CD14-positive monocyte (primary cell): Measurements from ENCODE around the gene SLC38A8. TPM values are rescaled to one million over a fixed set of nuclear protein-coding genes. Genes with fewer than 3 reads are reported as not detected.

Source experiments
- DNase-seq, 3 donors: peaks; one replicate each; pipeline ENCODE4 v3.0.0-alpha.2; 2011 to 2022
- H2AFZ ChIP-seq: 2 replicates; pipeline ENCODE4 v1.6.0; 2012; ENCODE audit warnings: mild to moderate bottlenecking, low read depth, low read length, inconsistent platforms; ENCODE audit not compliant: insufficient read depth, poor library complexity, severe bottlenecking
- H3K27ac ChIP-seq, 2 donors: 1 replicate in 1 of 2; 2 replicates in 1 of 2; pipeline ENCODE4 v1.5.1; 2012 to 2013; ENCODE audit warnings: low read length in 2 of 2, control low read depth in 1 of 2, inconsistent platforms in 1 of 2, low read depth in 1 of 2, mild to moderate bottlenecking in 1 of 2
- H3K27me3 ChIP-seq, 2 donors: one replicate each; pipeline versions ENCODE4 v1.6.0 to v1.6.1; 2011 to 2013; ENCODE audit warnings: low read length in 2 of 2; ENCODE audit not compliant: control insufficient read depth in 2 of 2, insufficient read depth in 2 of 2
- H3K36me3 ChIP-seq, 2 donors: replicated peaks in 1 of 2; 1 replicate in 1 of 2; 2 replicates in 1 of 2; pipeline versions ENCODE4 v1.5.1 to v1.6.1; 2012 to 2013; ENCODE audit warnings: low read length in 2 of 2, control low read depth in 1 of 2, inconsistent platforms in 1 of 2, mild to moderate bottlenecking in 1 of 2; ENCODE audit not compliant: insufficient read depth in 2 of 2, control insufficient read depth in 1 of 2
- H3K4me1 ChIP-seq, 2 donors: 1 replicate in 1 of 2; 2 replicates in 1 of 2; pipeline versions ENCODE4 v1.5.1 to v1.6.1; 2012 to 2013; ENCODE audit warnings: low read length in 2 of 2, control low read depth in 1 of 2, inconsistent platforms in 1 of 2, mild to moderate bottlenecking in 1 of 2, moderate library complexity in 1 of 2; ENCODE audit not compliant: insufficient read depth in 2 of 2, control insufficient read depth in 1 of 2
- H3K4me2 ChIP-seq: replicated peaks from 2 replicates; pipeline ENCODE3; 2012; ENCODE audit warnings: low read length, moderate library complexity, mild to moderate bottlenecking; ENCODE audit not compliant: poor library complexity, severe bottlenecking; ENCODE audit errors: extremely low read depth
- H3K4me3 ChIP-seq, 3 experiments: fragments of 200-600 bp in 1 of 3; sonication (generic) in 1 of 3; replicated peaks in 1 of 3; 1 replicate in 2 of 3; 2 replicates in 1 of 3; pipeline ENCODE4 v1.5.1; 2011 to 2013; ENCODE audit warnings: low read length in 3 of 3, mild to moderate bottlenecking in 3 of 3, control low read depth in 2 of 3, low read depth in 2 of 3, inconsistent platforms in 1 of 3, moderate library complexity in 1 of 3
- H3K79me2 ChIP-seq: 2 replicates; pipeline ENCODE4 v1.6.0; 2012; ENCODE audit warnings: mild to moderate bottlenecking, control low read depth, inconsistent platforms, low read length, moderate library complexity; ENCODE audit not compliant: insufficient read depth
- H3K9ac ChIP-seq: 2 replicates; pipeline ENCODE4 v1.6.0; 2017; ENCODE audit warnings: low read length, mild to moderate bottlenecking; ENCODE audit not compliant: insufficient read depth, poor library complexity, severe bottlenecking
- H3K9me3 ChIP-seq, 2 donors: replicated peaks in 1 of 2; 1 replicate in 1 of 2; 2 replicates in 1 of 2; pipeline versions ENCODE4 v1.5.1 to v1.6.1; 2012 to 2013; ENCODE audit warnings: low read length in 2 of 2, control low read depth in 1 of 2; ENCODE audit not compliant: control insufficient read depth in 1 of 2, insufficient read depth in 1 of 2
- H4K20me1 ChIP-seq: 2 replicates; pipeline ENCODE4 v1.6.0; 2012; ENCODE audit warnings: mild to moderate bottlenecking, low read length, control low read depth, moderate library complexity; ENCODE audit not compliant: insufficient read depth
- H3K27ac Mint-ChIP-seq, 7 donors: one replicate each; pipeline ENCODE4 v1.8.0; 2020; ENCODE audit warnings: mild to moderate bottlenecking in 7 of 7, mixed read lengths in 7 of 7, moderate library complexity in 6 of 7, inconsistent platforms in 2 of 7
- H3K27me3 Mint-ChIP-seq, 3 donors: one replicate each; pipeline ENCODE4 v1.8.0; 2021 to 2022; ENCODE audit warnings: low read depth in 3 of 3, mild to moderate bottlenecking in 3 of 3, mixed read lengths in 3 of 3, moderate library complexity in 3 of 3, inconsistent platforms in 1 of 3
- H3K36me3 Mint-ChIP-seq, 2 donors: one replicate each; pipeline ENCODE4 v1.8.0; 2020; ENCODE audit warnings: mixed read lengths in 2 of 2, inconsistent platforms in 1 of 2, mild to moderate bottlenecking in 1 of 2
- H3K4me1 Mint-ChIP-seq: one replicate; pipeline ENCODE4 v1.8.0; 2020; ENCODE audit warnings: mild to moderate bottlenecking, mixed read lengths
- H3K4me3 Mint-ChIP-seq, 2 donors: one replicate each; pipeline ENCODE4 v1.8.0; 2020; ENCODE audit warnings: mild to moderate bottlenecking in 2 of 2, mixed read lengths in 2 of 2, moderate library complexity in 1 of 2
- H3K9me3 Mint-ChIP-seq, 7 donors: one replicate each; pipeline ENCODE4 v1.8.0; 2020 to 2022; ENCODE audit warnings: mixed read lengths in 7 of 7, mild to moderate bottlenecking in 6 of 7, moderate library complexity in 6 of 7, inconsistent platforms in 2 of 7
- WGBS: methylation state at CpG from one replicate; pipeline ENCODE4 v1.1.5; 2013; ENCODE audit warnings: missing lambda C conversion rate; ENCODE audit not compliant: insufficient coverage; 5-methylcytosine and 5-hydroxymethylcytosine counted together
- intact Hi-C, 2 donors: fragments of 100-400 bp; cut with micrococcal nuclease; formaldehyde crosslinking; loops; one replicate each; pipeline versions ENCODE4 v1.15.0 to v1.15.1; 2023
- polyA plus RNA-seq, 3 donors: library from polyadenylated mRNA; depleted of rRNA in 1 of 3; unstranded in 2 of 3; stranded (reverse) in 1 of 3; fragments of 300-500 nt in 2 of 3; fragments of >200 nt in 1 of 3; fragmentation: Illumina TruSeq in 2 of 3; gene quantifications; 1 replicate in 2 of 3; 2 replicates in 1 of 3; pipeline ENCODE4 v1.2.3, GENCODE V29; 2012 to 2021
- small RNA-seq: library from RNA; depleted of rRNA; stranded (forward); fragments of <200 nt; gene quantifications from one replicate; pipeline ENCODE3, GENCODE V24; 2012; ENCODE audit warnings: low read depth; ENCODE audit not compliant: insufficient read length
- TF ChIP-seq, protein P1 (sequence below): fragments of 200-600 bp; IDR thresholded peaks from one replicate; pipeline ENCODE4 v1.8.0; 2022; ENCODE audit warnings: antibody characterized with exemption, mild to moderate bottlenecking

The SLC38A8 gene
- polyA plus RNA-seq, 3 donors = not detected

- no peak overlapping the region for H3K27ac Mint-ChIP-seq
- 97% methylated on average over 28 of the region's 29 CpGs for WGBS
- H3K4me3 ChIP-seq = no peak overlapping the region
- H3K27ac ChIP-seq = no peak overlapping the region
- peaks cover 9 to 12% of the 10 kb centered on the region in 2 donors for H3K36me3 ChIP-seq
- H3K9me3 ChIP-seq = no peaks in the 10 kb centered on the region
- H2AFZ ChIP-seq = no peak overlapping the region
- no peak overlapping the region for H3K4me2 ChIP-seq
- intact Hi-C loops = loop anchor here (5.0 to 10.0 kb wide), 2 partner anchors 97 to 544 kb away; partner anchors contain the start of gene MEAK7 (in 1 of the 2)
- H3K9ac ChIP-seq = no peak overlapping the region
- no peak overlapping the region for H3K4me3 Mint-ChIP-seq
- H3K9me3 Mint-ChIP-seq = peaks cover 0 to 2% (median 0%) of the 10 kb centered on the region in 7 donors
- H3K27me3 ChIP-seq = no peaks in the 10 kb centered on the region
- H3K4me1 Mint-ChIP-seq = peaks cover 3% of the 10 kb centered on the region
- DNase-seq = no peak
- peaks cover 38 to 60% of the 10 kb centered on the region in 2 donors for H3K36me3 Mint-ChIP-seq
- peaks cover 2 to 10% (median 3%) of the 10 kb centered on the region in 3 donors for H3K27me3 Mint-ChIP-seq
- H4K20me1 ChIP-seq = no peaks in the 10 kb centered on the region
- TF ChIP-seq, protein P1, sequence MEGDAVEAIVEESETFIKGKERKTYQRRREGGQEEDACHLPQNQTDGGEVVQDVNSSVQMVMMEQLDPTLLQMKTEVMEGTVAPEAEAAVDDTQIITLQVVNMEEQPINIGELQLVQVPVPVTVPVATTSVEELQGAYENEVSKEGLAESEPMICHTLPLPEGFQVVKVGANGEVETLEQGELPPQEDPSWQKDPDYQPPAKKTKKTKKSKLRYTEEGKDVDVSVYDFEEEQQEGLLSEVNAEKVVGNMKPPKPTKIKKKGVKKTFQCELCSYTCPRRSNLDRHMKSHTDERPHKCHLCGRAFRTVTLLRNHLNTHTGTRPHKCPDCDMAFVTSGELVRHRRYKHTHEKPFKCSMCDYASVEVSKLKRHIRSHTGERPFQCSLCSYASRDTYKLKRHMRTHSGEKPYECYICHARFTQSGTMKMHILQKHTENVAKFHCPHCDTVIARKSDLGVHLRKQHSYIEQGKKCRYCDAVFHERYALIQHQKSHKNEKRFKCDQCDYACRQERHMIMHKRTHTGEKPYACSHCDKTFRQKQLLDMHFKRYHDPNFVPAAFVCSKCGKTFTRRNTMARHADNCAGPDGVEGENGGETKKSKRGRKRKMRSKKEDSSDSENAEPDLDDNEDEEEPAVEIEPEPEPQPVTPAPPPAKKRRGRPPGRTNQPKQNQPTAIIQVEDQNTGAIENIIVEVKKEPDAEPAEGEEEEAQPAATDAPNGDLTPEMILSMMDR = no peak
- no peaks in the 10 kb centered on the region for H3K79me2 ChIP-seq
- H3K4me1 ChIP-seq = no peaks in the 10 kb centered on the region
These were observed 81.9 kb downstream of the SLC38A8 start for GRCh38 chr16:83960521-83961249.

Small RNA genes within 50 kb of the gene (small RNA-seq; reads per million reads assigned to genes)
- gene RNA5SP432 = not detected

Other genes with a start within 250 kb of the SLC38A8 start
- gene HSBP1, start 234.8 kb downstream of the SLC38A8 start, polyA plus RNA-seq = 100 to 1,000 TPM in 2 of 3 donors, 10 to 100 TPM in 1; 16.9 to 194 (median 178) TPM
- gene MLYCD, start 143.7 kb downstream of the SLC38A8 start, polyA plus RNA-seq = 1 to 10 TPM; 1.2 to 2.4 (median 1.3) TPM
- gene OSGIN1, start 89.6 kb downstream of the SLC38A8 start, polyA plus RNA-seq = 1 to 10 TPM; 1.8 to 4.0 (median 2.0) TPM
- gene NECAB2, start 74.6 kb downstream of the SLC38A8 start, polyA plus RNA-seq = 1 to 10 TPM in 1 of 3 donors, under 1 TPM in 2; 0.33 to 1.4 (median 0.52) TPM
- gene MBTPS1, start 74.1 kb upstream of the SLC38A8 start, polyA plus RNA-seq = 10 to 100 TPM; 26.4 to 73.8 (median 28.0) TPM
- gene HSDL1, start 102.4 kb upstream of the SLC38A8 start, polyA plus RNA-seq = 10 to 100 TPM in 1 of 3 donors, 1 to 10 TPM in 2; 7.3 to 13.3 (median 8.0) TPM
- 10 to 100 TPM in 1 of 3 donors, under 1 TPM in 1, not detected in 1; 0.23 to 14.6 TPM for gene DNAAF1, start 102.5 kb upstream of the SLC38A8 start, polyA plus RNA-seq
- gene TAF1C, start 144.3 kb upstream of the SLC38A8 start, polyA plus RNA-seq = 100 to 1,000 TPM in 1 of 3 donors, 1 to 10 TPM in 2; 4.0 to 126 (median 4.5) TPM
- gene ADAD2, start 148.4 kb upstream of the SLC38A8 start, polyA plus RNA-seq = not detected
- gene KCNG4, start 197.2 kb upstream of the SLC38A8 start, polyA plus RNA-seq = not detected